ENCODE data around the gene TRIL.

TRIL gene

DNA sequence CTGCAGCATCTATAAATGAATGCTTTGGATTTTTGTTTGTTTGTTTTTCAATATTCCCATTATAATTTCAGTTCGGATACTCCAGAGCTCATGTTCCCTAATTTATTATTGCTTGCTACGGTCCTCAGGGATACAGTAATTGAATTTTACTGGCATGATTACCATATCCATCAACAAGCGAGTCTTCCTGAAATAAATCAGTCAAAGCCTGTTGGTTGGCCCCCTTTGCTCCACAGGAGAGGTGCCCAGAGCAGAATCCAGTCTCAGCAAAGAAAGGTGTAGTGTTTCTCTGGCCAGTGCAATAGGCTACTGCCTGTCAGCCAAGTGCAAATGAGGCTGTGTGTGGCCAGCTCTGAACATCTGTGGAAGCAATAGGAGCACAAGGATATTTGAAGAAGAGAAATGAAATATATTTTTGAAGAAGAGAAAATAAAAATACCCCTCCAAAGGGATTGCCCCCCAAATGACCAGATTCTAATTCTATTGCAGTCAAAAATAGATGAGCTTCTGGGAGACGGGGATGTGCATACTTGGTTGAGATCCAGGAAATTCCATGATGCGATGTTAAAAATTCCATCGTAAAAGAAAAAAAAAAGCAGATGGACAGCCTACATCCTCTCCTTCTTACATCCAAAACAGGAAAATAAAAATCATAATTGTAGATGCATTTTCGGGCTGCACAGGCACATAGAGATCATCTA lies 18.1 kb downstream of the TRIL start:
- no peak for DNase-seq

DNA sequence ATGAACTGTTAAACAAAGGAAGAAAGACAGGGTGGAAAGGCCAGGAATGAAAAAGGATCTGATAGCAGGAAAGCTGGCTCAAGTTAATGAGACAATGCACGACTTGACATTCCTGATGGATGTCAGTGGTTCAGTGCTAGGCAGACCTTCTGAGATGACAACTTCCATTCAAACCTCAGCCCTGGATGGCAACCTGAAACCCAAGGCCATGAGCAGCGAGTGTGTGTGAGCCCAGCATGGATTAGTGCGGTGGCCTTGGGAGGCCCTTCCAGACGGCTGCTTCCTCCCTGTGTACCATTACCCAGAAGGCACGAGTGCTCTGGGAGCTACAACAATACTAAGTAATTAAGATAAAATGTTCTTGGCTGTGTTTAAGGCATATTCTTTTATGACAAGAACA lies 18.8 kb downstream of the TRIL start:
- no peak for DNase-seq

DNA sequence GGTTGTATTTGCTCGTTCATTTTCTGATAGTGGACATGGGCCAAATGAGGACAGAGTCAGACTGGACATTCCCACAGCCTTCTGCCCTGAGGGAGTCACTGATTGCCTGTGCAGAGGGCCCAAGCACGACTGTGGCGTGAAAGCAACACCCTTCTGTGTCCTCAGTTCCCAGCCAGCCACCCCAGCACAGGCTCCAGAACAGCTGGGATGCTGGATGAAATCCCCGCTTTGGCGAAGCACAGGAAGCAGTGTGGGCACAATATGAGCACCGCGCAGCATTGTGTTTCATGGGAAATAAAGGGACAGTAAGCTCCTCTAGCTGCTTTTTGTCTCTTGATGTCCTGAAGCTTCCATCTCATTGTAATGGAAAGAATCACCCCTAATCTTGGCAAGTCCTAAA lies 20.5 kb downstream of the TRIL start:
- no peak for DNase-seq

DNA sequence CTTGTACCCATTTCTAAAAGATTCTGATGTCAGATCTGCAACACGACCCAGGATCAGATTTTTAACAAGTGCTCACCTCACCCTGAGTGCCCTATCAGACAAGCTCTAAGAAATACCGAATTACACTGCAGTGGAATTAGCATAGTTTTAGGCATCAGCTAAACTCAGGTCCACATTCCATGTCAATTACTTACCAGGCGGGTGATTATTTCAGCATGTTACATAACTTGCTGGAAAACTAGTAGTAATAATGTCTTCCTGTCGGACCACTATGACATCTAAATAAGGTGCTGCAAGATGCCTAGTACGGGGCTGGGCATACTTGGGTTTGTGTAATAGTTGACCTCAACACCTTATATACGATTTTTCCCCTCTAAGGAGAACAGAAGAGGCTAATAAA lies 21.0 kb downstream of the TRIL start:
- no peak for DNase-seq

DNA sequence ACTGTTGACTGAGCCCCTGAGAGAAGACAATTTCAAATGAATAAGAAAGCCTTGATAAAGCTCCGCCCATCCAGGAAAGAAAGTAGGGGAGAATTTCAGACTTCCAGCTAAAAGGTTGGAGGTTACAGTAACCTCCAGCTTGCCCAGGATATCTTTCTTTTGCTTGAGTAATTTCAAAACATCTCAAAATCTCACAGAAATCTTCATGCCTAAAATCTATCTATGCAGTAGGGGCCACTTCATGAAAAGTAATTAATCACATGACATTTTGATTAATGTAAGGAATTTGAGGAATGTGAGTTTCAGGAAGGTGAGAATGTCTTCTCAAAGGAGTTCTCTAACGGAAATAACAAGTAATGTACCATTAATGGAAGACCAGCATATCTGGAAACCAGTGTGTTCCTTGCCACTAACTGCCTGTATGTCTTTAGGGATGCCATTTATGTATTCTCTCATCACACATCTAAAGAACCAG lies 24.2 kb downstream of the TRIL start:
- DNase-seq = no peak

DNA sequence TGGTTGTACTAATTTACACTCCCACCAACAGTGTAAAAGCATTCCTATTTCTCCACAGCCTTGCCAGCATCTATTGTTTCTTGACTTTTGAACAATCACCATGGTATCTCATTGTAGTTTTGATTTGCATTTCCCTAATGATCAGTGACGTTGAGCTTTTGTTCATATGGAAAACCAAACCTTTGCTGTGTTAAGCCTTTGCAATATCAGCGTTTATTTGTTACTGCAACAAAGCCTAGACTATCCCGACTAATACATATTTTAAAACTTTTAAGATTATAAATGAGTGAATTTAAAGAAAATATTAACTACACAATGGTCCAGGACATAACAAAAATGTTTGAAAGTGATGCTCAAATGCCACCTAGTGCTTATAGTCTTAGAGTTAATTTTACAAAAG lies 26.6 kb downstream of the TRIL start:
- no peak for DNase-seq

DNA sequence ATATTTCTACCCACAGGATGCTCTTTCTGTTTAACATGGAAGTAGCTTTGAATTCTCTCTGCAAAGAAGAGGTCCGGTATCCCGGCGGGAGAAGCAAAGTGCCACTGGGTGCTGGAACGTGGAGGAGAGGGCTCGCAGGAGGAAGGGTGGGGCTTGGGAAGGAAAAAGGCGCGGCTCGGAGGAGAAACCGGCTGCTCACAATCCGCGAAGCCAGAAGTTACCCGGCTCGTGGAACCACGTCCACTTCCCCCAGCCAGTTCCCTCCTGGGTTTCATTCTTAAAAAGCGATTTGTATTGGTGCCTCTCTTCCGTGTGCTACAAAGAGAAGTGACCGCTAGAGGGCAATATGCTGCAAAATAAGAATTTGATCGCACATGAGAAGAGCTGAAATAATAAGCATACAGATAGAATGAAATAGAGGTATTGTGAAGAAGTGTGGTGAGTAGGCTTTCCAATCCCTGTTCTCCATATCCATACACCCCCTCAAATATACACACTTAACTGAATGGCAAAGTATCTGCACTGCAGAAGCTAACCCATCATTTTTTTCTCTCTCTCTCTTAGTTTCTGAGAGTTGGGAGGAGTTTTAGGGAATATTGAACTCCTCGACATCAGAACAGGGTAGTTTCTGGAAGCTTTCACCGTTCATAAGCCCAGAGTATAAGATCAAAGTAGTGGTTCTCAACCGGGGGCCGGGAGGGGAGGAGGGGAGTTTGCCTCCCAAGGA lies 31.1 kb downstream of the TRIL start:
- DNase-seq = peak; percentile 76

DNA sequence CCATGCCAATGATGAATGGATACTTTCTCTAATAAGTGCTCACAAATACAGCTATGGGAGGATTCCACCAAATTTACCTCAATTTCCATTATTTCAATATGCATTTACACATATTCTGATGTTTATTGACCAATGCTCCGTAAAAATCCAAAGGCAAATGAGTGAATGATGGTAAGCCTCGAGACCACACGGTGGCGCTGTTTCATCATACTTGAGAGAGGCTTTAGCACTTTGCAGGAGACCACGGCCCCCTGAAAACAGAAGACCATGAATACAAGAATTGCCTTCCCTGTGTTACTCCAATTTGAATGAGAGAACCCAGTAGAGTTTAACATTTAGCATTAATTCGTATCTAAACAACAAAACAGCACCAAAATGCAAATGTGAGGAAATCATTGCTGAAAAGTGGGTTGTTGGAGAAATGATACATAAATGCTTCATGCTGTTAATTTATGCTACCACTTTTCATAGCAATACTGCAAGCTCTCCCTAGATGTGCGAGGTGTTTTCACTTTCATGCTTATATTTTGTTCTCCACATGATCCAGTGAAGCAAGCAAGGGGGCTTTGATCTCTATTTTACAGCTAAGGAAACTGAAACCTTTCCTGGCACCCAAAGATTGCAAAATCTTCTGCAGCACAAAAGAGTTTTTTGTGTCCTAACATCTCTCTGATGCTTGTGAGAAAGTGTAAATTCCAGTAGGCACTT lies 35.4 kb downstream of the TRIL start:
- DNase-seq = peak; percentile 64

DNA sequence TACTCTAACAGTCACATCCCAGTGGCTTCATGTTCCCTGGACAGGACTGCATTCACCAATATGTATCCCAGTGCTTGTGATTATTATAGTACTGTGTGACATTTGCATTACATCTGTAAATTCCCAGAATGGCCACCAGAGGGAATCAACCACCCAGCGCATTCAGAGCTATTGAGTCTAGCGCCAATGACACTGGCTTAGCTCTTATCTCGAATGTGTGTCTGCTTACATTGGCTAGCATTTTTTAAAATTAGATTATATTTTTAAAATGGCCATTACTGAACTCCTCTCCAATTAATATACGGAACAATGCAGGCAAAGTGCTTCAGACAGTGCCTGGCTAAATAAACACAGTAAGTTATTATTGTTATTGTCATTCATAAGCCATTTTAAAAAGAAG lies 36.3 kb downstream of the TRIL start:
- DNase-seq = peak; percentile 60

DNA sequence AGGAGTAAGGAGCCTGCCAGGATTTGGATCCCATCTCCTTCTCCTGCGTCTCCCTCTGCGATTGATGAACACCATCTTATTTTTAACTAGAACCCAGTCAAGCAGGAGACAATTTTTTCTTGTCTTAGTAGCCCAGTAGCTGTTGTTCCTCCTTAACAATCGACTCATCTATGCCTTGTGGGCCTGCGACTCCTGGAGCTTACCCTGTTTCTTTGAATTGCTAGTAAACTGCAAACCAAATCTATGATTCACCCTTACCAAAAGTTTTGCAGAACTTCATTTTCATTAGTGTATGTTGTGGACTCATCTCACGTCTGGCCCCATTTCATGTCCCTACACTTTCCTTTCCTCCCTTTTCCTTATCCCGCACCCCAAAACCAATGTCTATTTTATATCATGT lies 37.7 kb downstream of the TRIL start:
- DNase-seq = no peak

DNA sequence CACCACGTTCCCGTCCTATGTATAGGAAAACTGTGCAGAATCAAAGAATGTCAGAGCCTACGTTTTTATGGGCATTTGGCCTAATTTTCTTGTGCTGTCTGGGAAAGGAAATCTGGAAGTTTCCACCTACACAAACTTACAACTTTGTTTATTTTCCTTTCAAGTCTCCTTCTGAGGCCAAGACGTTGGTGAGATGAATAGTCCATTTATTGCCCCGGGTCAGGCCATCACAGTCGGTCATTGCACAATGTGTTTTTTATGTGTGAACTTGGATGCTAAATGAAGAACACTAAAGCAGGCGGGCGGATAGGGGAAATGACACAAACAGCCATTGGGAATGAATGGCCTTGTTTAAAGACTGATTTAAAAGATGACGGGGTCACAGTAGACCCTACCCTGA lies 38.6 kb downstream of the TRIL start:
- DNase-seq = no peak

DNA sequence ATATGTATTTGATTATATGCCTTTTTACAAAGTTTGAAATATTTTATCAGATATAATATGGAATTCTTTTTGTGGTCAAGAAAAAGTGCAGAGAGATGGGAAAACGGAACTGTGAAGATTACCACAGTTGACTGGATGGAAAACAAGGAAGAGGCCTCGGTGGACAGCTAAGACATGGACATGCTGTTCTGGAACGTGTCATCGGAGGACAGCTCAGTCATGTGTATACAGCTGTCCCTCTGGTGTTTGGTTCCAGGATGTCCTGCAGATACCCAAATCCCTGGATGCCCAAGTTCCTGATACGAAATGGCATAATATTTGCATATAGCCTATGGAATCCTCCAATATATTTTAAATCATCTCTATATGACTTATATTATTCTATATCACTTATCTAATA lies 49.4 kb downstream of the TRIL start:
- DNase-seq = no peak

DNA sequence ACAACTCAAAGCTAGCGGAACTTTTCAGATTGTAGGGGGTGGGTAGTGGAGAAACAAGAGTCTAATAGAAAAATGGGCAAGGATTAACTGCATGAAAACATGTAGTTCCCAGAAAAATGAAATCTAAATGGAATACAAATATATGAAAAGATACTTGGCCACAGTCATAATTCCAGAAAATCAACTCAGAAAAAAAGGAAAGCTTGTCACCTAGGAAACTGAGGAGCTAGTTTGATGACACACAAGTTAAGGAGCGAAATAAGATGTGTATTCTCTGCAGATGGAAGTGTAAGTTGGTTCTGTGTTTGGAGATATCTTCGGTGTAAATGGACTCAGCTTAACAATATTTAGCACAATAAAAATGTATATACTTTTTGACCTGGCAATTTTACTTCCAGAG lies 52.7 kb downstream of the TRIL start:
- no peak for DNase-seq

DNA sequence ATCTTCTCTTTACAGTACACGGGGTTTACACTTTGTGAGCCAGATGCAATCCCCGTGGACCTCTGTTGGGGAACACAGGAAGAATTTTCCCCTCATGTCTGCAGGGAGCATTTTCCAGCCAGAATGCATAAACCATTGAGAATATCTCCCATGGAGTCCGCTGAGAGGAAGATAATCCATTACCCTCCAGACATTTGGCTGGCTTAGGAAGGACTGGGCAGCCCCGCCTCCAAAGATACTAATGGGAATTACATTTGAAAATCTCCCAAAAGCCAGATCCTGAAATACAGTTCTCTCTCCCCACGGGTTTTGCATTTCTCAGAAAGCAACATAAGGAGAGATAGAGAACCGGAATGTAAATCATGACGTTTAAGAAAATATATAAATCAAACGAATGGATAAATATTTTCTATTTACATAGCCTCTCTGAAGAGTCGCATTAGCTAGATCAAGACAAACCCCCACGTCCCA lies 53.5 kb downstream of the TRIL start:
- no peak for DNase-seq

DNA sequence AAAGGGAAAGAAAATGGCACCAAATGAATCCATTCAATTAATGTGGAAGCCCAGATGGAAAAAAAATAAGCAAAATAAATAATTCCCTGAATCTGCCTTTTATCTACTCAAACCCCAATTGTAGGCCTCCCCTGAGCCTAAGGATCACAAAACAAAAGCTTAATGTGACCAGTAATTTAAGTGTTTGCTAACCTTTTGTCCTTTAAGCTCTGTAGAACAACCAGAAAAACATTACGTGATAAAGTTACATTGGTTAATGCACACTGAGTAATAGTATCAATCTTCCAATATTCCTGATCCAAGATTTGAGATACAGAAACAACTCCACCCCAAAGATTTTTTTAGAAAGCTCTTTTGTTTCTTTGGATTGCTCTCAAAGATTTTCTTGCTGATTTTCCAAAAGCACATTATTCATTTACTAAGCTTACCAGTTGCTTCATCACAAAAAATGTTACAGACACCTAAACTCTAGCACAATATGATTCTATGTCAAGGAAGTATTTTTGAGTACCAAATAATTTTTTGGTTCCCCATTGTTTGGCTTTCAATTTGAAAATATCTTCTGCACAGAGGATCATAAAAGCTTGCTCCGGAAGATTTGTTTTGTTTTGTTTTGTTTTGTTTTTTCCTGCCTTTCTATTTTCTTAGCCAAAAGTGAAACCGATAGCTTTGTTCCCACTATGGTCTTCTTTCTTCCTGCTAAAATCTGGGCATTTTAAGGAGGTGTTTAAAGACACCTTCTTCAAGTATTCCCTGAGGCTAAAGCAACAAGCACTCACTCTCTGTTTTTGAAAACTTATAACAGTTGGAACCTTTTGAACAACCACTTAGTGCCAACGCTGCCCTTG lies 54.2 kb downstream of the TRIL start:
- DNase-seq = no peak

All from CD4-positive, alpha-beta T cell treated with Interleukin-10 for 1 hour (primary cell).